Ovary (tissue), 9 donors: ENCODE results near the gene XRCC3. TPM values are rescaled to one million over a fixed set of nuclear protein-coding genes. Genes with fewer than 3 reads are reported as not detected.

Source experiments
- DNase-seq, 5 donors: peaks; one replicate each; pipeline ENCODE4 v3.0.0-alpha.2; 2019 to 2020
- H3K27ac ChIP-seq, 2 donors: fragments of 200-600 bp; one replicate each; pipeline versions ENCODE4 v1.5.1 to v1.8.0; 2019 to 2022
- H3K27me3 ChIP-seq: fragments of 200-600 bp; one replicate; pipeline ENCODE4 v1.8.0; 2022
- H3K36me3 ChIP-seq: fragments of 200-600 bp; sonication (generic); one replicate; pipeline ENCODE4 v1.5.1; 2019
- H3K4me1 ChIP-seq: one replicate; pipeline ENCODE4 v1.8.1; 2013; ENCODE audit warnings: mild to moderate bottlenecking, moderate library complexity; ENCODE audit not compliant: insufficient read depth
- H3K4me3 ChIP-seq: fragments of 200-600 bp; sonication (generic); one replicate; pipeline ENCODE4 v1.5.1; 2017
- H3K9me3 ChIP-seq, 2 donors: fragments of 200-600 bp in 1 of 2; sonication (generic) in 1 of 2; one replicate each; pipeline versions ENCODE4 v1.5.1 to v1.8.1; 2013 to 2019; ENCODE audit warnings: mild to moderate bottlenecking in 1 of 2, moderate library complexity in 1 of 2
- CTCF ChIP-seq, 3 donors: fragments of 450-650 bp in 2 of 3; fragments of 200-600 bp in 1 of 3; IDR thresholded peaks; one replicate each; pipeline versions ENCODE4 v1.5.1 to v1.8.0; 2016 to 2022; ENCODE audit warnings: antibody characterized with exemption in 3 of 3, mild to moderate bottlenecking in 1 of 3
- EP300 ChIP-seq: sonication (generic); formaldehyde crosslinking; IDR thresholded peaks from one replicate; pipeline ENCODE4 v1.6.1; 2017; ENCODE audit warnings: antibody characterized with exemption
- POLR2A ChIP-seq: fragments of 450-650 bp; IDR thresholded peaks from one replicate; pipeline ENCODE4 v1.6.1; 2017; ENCODE audit warnings: antibody characterized with exemption, mild to moderate bottlenecking, moderate library complexity
- WGBS, 3 donors: extraction: QIAGEN DNeasy Blood & Tissue Kit in 1 of 3; methylation state at CpG; one replicate each; pipeline versions ENCODE4 v1.1.5 to v1.1.7; 2013 to 2017; 5-methylcytosine and 5-hydroxymethylcytosine counted together
- intact Hi-C, 4 donors: fragments of 100-400 bp; cut with DNase I; formaldehyde crosslinking; loops; one replicate each; pipeline versions ENCODE4 v1.11.0 to v1.15.1; 2022 to 2023
- polyA plus RNA-seq, 2 donors: library from polyadenylated mRNA; stranded (reverse); fragments of 200-250 nt in 1 of 2; fragments of 350-450 nt in 1 of 2; fragmentation: Illumina TruSeq in 1 of 2; extraction: RNeasy Lipid Tissue Mini Kit (QIAGEN cat#74804) in 1 of 2; gene quantifications; one replicate each; pipeline ENCODE4 v1.2.3, GENCODE V29; 2013 to 2014
- total RNA-seq, 7 donors: library from RNA; depleted of rRNA in 2 of 7; stranded (reverse); fragments of >200 nt in 2 of 7; fragmentation: NEBNext Ultra II Directional in 3 of 7; extraction: Animal tissue kit (Norgen Biotek cat#: 25700) in 3 of 7; gene quantifications; one replicate each; pipeline versions ENCODE4 v1.1.0 to v1.2.4, GENCODE V29; 2016 to 2023
- donor health status: DM: no; HTN: no; CAD: no; lungs with moderate emphysema.
- donor health status: DM: no; HTN: no; CAD: no.
- donor health status: Bipolar disorder and iron deficiency.
- donor health status: DM: yes; HTN: yes; CAD: no.
- donor health status: DM: no; HTN: no; CAD: no.
- donor health status: DM: yes; HTN: yes; CAD: no.

XRCC3 gene
- total and polyA plus RNA-seq, 9 donors: 1.4 to 8.5 (median 3.7) TPM

DNA sequence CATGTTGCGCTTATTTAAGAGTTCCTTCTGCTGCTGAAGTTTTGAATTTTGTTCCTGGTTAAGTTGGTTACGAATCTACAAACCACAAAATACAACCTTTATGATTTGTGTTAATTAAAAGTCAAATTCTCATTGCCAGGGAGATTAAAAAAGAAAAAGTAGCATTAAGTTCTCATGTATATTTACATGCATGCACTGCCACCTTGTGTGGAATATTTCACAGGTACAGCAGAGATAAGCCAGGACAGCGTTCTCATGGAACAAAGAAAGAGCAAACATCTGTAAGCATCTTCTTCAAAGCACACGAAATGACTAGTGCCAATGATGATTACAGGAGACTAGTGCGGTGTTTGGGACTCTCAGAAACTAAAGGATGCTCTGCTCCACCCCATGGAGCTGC lies 34.6 kb upstream of the XRCC3 start:
- Histone ChIP-seq H3K27me3 (no peaks in the 10 kb centered on the region), H3K4me1 (no peaks in the 10 kb centered on the region), H3K27ac (no peak overlapping the region), H3K36me3 (no peaks in the 10 kb centered on the region), H3K4me3 (no peak overlapping the region), H3K9me3 (no peaks in the 10 kb centered on the region)
- TF ChIP-seq EP300: no peak
- no peak for TF ChIP-seq POLR2A
- TF ChIP-seq CTCF (IDR thresholded peaks at IDR 0.05): no peak
- no peak for DNase-seq
- WGBS, 3 donors: 80 to 83% (median 82%) methylated on average over 5 of the region's 5 CpGs
- intact Hi-C loops: no loop called here

GRCh38 chr14:103749452-103749851 lies 34.2 kb upstream of the XRCC3 start:
- no peak for TF ChIP-seq POLR2A
- TF ChIP-seq CTCF (IDR thresholded peaks at IDR 0.05): no peak
- 84 to 86% (median 85%) methylated on average over 5 of the region's 5 CpGs for WGBS, 3 donors
- no peaks in the 10 kb centered on the region for H3K9me3 ChIP-seq
- no peak overlapping the region for H3K4me3 ChIP-seq
- H3K4me1 ChIP-seq: no peaks in the 10 kb centered on the region
- intact Hi-C loops: no loop called here
- no peaks in the 10 kb centered on the region for H3K36me3 ChIP-seq
- DNase-seq: no peak
- H3K27me3 ChIP-seq: no peaks in the 10 kb centered on the region
- H3K27ac ChIP-seq: no peak overlapping the region

DNA sequence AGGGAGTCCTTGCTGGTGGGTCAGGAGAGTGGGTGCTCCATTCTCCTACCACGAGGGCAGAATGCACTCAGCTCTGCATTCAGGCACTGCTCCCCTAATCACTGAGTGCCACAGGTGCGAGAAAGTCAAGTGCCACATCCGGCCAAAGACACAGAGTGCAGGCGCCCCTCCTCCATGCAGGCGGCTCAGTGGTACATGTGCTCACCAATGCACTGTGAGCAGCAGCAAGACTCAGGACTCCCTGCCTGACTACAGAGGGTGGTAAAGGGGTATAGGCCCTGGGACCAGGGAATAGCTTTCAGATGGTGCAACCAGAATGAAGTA lies 33.2 kb upstream of the XRCC3 start:
- Histone ChIP-seq H3K27me3 (no peaks in the 10 kb centered on the region), H3K36me3 (no peaks in the 10 kb centered on the region), H3K27ac (no peak overlapping the region), H3K4me3 (no peak overlapping the region), H3K9me3 (no peaks in the 10 kb centered on the region), H3K4me1 (no peaks in the 10 kb centered on the region)
- TF ChIP-seq POLR2A (no peak), EP300 (no peak), CTCF (IDR thresholded peaks at IDR 0.05) (no peak)
- no peak for DNase-seq
- intact Hi-C loops: no loop called here
- WGBS, 3 donors: 82 to 90% (median 87%) methylated on average over 5 of the region's 5 CpGs

GRCh38 chr14:103746701-103747100 lies 31.4 kb upstream of the XRCC3 start:
- Histone ChIP-seq H3K4me3 (no peak overlapping the region), H3K4me1 (peaks cover 7% of the 10 kb centered on the region), H3K27me3 (no peaks in the 10 kb centered on the region), H3K27ac (no peak overlapping the region), H3K9me3 (no peaks in the 10 kb centered on the region), H3K36me3 (no peaks in the 10 kb centered on the region)
- no peak for TF ChIP-seq EP300
- TF ChIP-seq CTCF (IDR thresholded peaks at IDR 0.05): no peak
- no peak for TF ChIP-seq POLR2A
- WGBS, 3 donors: 90 to 94% (median 91%) methylated on average over 10 of the region's 10 CpGs
- intact Hi-C loops: no loop called here
- no peak for DNase-seq

DNA sequence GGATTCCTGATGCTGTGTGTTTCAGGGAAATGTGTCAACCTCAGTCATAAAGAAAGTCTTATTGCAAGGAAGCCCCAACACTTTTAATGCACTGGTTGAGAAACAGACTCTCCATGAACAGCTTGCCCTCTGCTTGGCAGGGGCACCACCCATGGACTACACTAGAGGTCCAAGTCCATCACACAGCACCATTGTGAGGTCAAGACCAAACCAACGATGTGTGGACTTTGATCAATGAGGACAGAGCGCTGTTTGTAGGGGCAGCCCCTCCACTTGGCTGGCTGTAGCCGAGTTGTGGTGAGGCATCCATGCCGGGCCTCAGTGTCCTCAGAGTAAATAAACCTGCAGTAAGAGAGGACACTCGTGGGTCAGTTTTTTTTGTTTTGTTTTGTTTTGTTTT lies 30.2 kb upstream of the XRCC3 start:
- Histone ChIP-seq H3K36me3 (no peaks in the 10 kb centered on the region), H3K27ac (no peak overlapping the region), H3K27me3 (no peaks in the 10 kb centered on the region), H3K4me3 (no peak overlapping the region), H3K9me3 (no peaks in the 10 kb centered on the region), H3K4me1 (peaks cover 14% of the 10 kb centered on the region)
- intact Hi-C loops: no loop called here
- DNase-seq: no peak
- WGBS, 3 donors: 78 to 84% (median 79%) methylated on average over 5 of the region's 5 CpGs
- TF ChIP-seq CTCF (IDR thresholded peaks at IDR 0.05) (no peak), EP300 (no peak), POLR2A (no peak)
